Neural cell (in vitro differentiated cells): Measurements from ENCODE around the gene PHF21B.

Experiments
- CTCF ChIP-seq: fragments of 450-650 bp; IDR thresholded peaks from 2 replicates; pipeline ENCODE4 v1.5.1; 2014; ENCODE audit warnings: antibody characterized with exemption, mild to moderate bottlenecking, moderate library complexity; ENCODE audit not compliant: poor library complexity, severe bottlenecking
- EP300 ChIP-seq: fragments of 450-650 bp; conservative IDR thresholded peaks from 2 replicates; pipeline ENCODE4 v1.6.1; 2014; ENCODE audit warnings: antibody characterized with exemption, mild to moderate bottlenecking, moderate library complexity; ENCODE audit not compliant: poor library complexity, severe bottlenecking
- EZH2 ChIP-seq: fragments of 200-600, 300-800 bp; shearing (Covaris generic), sonication (generic); IDR thresholded peaks from 2 replicates; pipeline ENCODE4 v1.6.1; 2014; ENCODE audit warnings: antibody characterized with exemption, low read length, borderline replicate concordance, mild to moderate bottlenecking; ENCODE audit not compliant: insufficient read depth, poor library complexity, severe bottlenecking
- POLR2AphosphoS5 ChIP-seq: IDR thresholded peaks from 2 replicates; pipeline ENCODE4 v1.6.1; 2012
- REST ChIP-seq: IDR thresholded peaks from 2 replicates; pipeline ENCODE4 v1.6.1; 2012; ENCODE audit warnings: borderline replicate concordance
- SMC3 ChIP-seq: fragments of 450-650 bp; conservative IDR thresholded peaks from 2 replicates; pipeline ENCODE4 v1.6.1; 2014; ENCODE audit warnings: antibody characterized with exemption, mild to moderate bottlenecking, moderate library complexity; ENCODE audit not compliant: poor library complexity
- TAF1 ChIP-seq: IDR thresholded peaks from 2 replicates; pipeline ENCODE4 v1.6.1; 2012; ENCODE audit warnings: low read depth

GRCh38 chr22:45053094-45053493, 43.3 kb upstream of the PHF21B start:
- TF ChIP-seq CTCF (no peak), POLR2AphosphoS5 (no peak), EP300 (no peak), EZH2 (no peak), TAF1 (no peak), SMC3 (no peak), REST (no peak)
